ENCODE measurements around the gene DEPP1.

The DEPP1 gene

DNA sequence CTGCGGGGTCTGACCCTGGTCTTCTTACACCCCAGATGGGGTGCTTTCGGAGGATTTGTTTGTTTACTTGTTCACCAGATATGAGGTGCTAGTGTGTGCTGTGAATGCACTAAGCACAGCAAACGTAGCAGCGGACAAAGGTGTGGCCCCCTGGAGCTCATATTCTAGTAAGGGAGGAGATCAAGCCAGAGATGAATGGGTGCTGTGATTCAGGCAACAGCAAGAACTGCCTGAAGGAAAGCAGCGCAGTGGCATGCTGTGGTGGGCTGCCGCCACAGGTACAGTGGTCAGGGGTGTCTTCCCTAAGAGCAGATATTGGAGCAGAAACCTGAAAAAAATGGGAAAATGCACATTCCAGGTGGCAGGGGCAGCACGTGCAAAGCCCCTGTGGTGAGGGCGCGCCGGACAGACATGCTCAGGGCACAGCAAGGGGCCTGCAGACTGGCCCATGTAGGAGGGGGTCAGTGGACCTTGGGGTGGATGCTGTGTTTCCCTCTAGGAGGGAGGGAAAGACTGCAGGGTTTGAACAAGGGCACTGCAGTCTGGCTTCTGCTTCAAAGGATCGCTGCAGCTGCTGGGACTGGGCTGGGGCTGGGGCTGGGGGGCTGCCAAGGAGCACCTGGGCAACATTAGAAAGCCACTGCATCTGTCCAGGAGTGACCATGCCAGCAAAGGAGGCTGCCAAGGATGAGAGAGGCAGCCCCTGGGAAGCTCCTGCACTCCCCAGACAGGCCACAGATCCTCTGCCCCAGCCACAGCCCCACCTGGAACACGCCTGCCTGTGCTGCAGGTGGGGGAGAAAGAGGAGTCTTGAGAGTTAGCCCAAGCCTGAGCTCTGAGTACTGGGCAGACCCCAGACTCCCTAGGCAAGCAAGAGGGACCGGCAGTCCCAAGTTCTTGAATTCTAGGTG, 927 bp upstream of the DEPP1 start:
- DNase-seq (ENCODE audit: low read depth): no peak

DNA sequence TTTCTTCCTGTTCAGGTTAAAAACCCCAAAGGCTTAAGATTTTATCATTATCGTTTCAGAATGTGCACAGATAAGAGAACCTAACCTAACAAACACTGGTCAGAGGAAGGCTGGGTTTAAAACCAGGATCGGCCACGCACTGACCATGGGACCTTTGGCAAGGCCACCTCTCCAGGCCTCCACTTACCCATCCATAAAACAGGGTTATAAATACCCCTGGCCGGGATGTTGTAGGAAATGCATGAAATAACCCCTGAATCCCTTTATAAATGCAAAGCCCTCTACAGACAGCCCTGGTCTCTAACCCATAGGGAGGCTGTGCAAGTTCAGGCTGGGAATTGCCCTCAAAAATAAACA, 418 bp downstream of the DEPP1 start:
- no peak for DNase-seq (ENCODE audit: low read depth)

DNA sequence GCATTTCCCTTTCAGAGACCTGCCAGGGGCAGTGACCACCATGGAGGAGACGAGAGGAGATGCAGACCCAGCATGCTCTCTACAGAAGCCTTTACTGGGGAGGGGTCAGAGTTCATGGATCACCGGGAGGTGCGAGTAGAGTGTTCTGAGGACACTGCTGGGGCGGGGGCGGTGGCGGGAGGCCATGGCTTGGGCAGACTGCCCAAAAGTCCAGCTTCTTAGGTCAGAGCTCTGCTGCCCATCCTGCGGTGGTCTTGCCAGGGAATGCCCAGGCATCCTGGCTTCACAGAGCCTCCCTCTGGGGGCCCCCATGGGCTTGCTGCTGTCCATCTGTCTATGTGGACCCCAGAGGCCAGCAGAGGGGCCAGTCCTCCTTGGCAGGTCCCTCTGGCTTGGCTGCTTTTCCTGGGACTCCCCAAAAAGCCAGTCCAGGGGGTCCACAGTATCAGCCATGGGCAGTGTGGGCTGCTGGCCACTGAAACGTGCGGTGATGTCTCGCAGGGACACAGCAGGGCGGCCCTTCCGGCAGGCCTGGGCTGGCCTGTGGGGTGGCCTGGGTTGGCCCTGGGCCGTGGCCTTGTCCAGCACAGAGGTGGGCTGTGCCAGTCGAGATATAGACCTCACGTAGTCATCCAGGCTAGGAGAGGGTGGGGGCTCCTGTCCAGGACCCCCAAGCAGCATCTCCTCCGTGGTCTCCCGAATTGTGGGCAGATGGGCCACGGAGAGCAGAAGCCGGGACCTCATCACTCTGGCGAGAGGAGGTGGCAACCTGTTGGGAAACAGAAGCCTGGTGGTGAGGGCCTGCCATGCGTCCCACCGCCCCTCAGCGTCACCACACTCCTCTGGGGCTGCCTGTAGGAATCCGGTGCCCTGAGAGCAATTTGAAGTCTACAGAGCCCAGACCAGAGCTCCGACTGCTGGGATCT, 1.1 kb downstream of the DEPP1 start:
- DNase-seq (ENCODE audit: low read depth): no peak

DNA sequence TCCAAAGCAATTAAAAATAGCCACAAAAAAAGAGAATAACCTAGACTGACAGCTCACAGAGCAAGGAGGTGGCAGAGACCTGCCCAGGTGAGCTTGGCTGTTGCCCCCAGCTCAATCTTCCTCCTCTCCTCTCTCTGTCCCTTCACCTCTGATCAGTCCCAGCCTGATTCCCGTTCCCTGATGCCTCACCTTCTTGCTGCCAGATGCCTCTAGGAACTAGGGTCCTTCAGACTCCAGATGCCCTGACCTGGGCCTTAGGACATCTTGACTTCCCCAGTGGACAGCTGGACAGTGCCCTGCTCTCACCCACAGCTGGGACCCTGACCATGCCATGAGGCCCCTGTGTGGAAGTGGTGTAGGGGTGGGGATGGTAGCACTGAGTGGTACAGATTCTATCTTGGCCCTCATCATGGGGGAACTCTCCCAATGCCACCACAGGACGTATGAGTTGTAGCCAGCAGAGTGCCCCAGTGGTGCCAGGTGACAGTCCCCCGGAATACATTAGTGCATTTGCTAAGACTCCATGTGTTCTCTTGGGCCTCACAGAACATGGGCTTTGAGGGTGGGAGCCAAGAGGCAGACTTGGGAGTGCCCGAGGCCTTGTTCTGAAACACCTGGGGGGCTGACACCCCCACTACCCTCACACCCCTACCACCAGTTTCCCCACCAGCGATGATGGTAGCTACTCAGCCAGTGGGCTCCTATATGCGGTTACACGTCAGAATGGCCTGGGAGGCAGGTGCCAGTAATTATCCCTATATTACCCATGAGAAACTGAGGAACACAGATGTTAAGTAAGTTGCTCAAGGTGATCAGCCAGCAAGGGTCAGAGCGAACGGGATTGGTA, 2.0 kb downstream of the DEPP1 start:
- DNase-seq (ENCODE audit: low read depth): no peak

DNA sequence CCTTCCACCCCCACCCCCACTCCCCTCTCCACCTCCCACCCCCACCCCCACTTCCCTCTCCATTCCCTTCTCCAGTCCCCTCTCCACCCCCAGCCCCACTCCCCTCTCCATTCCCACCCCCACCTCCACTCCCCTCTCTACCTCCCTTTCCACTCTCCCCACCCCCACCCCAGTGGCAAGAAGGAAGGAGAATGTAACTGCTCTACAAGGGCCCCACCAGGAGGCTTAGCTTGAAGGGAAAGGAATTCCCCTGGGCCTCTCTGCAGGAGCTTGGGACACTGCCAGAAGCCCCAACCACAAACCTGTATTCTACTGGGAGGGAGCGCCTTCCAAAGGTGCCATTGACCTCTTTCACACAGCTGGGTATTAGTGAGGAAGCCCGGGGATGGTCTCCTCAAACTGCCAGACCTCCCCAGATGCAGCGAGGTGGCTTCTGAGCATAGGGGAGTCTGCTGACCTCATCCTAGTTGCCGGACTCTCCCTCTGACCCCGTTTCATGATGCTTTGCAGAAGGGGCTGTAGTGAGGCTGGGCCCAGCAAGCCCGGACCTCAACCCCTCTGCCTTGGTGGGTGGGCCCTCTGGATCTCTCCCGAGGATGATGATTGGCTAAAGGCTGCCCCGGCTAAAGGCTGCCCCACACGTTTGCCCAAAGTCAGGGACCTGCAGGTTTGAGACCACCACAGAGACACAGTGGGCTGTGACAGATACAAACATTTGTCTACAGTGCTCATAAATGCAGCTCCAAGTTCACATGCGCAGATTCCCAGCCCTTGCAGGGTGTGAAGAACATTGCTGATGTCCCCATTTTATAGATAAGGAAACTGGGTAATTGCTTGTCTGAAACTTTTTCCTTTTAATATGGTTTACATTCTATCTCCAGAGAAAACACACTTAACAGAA, 2.9 kb downstream of the DEPP1 start:
- no peak for DNase-seq (ENCODE audit: low read depth)

DNA sequence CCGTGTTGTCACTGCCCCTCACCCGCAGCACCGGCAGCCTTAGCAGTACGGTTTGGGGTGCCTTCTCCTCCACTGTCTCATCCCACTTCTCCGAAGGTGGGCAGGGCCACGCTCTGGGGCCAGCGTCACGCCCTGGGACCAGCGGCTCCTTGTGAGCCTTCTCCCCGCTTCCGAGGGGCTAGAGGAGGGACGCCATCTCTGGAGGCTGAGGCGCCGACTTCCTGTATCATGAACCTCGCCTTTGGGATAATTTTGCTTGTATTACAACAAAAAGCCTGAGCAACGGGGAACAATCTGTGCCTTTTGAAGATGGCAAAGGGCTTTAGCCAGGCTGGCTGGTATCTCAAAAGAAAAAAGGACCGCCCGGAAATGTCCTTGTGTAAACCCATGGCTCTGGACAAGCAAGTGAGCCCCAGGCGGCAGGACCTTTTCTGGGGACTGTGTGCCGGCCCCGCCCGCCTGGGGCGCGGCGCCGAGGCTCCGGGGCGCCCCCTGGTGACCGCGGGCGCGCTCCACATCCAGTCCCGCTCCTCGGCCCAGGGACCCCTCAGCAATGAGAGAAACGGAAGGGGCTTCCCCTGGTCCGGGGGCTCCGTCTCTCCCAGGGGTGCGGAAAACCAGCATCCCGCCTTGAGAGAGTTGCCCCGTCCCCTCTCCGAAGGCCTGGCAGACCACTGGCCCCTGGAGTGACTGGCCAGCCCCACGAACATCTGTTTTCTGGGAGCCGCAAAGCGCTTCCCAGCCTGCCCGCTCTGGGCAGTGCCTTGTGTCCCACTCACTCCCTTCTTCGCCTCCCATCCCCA, 3.8 kb downstream of the DEPP1 start:
- DNase-seq (ENCODE audit: low read depth): no peak

DNA sequence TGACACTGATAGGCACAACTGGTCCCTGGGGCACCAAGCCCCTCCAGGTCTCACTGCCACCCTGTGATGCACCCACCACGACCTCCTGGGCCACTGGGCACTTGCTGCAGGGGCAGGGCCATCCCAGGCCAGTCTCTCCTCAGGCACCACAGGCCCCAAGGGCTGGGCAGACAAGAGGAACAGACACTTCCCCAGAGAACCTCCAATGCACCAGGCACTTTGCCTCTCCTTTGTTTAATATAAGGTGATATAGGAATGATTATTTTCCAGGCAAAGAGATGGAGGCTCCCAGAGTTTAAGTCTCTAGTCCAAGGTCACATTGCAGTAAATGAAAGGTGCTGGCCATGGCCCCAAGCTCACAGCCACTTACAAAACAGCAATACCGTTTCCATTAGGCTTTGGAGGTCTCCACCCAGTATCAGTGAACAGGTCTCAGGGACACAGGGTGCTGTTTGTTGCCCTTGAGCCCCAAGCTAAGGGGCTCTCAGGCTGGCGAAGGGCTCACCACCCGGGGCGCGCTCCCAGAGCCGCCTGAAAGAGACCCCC, 4.5 kb downstream of the DEPP1 start:
- DNase-seq (ENCODE audit: low read depth): no peak

DNA sequence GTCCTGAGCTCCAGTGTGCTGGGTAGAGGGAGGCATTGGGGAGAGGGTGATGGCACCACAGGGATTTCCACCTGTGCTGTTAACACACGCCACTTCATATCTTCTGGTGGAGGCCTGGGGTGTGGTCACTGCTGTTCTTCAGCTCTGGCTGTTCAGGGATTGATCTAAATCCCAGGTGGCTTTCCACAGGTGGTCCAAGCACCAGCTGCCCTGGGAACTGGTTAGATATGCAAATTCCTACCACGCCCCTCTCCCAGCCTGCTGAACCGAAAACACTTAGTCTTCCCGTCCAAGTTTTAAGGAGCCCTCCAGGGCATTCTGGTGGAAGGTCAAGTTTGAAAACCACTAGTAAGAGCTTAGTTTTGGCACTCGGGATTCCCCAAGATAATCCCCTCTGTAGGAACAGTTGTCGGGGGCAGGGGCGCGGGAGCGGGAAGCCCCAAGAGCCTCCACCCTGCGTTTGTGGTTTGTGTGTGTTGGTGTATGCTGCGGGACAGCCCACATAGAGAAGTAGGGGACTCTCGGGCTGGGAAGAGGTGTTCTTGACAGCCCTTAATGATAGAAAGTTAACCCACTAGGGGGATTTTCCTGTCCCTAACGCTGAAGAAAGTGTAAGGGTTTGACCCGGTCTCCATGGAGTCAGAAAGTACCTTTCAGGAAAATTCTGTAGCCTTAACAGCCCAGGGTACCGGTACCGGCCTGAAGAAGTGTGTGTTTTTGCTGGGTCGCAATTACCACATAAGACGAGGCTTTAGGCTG, 5.1 kb downstream of the DEPP1 start:
- no peak for DNase-seq (ENCODE audit: low read depth)

DNA sequence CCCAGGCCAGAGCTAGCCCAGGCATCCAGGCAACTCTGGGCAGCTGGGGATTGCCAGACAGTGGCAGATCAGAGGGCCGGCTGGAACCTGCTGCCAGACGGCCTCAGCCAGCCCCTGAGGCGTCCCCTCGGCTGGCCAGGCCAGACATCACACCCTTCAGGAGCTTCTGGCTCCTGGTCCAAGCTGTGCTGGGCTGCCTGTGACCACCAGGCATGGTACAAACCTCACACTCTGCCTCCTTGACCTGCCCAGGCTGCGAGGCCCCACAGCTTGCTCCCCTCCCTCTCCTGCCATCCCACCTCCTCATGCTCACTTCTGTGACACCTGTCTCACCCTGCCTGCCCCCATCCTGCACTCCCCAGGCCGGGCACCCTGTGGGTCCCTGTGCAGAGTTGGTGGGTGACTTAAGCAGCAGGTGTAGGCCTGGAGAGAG, 5.7 kb downstream of the DEPP1 start:
- no peak for DNase-seq (ENCODE audit: low read depth)

DNA sequence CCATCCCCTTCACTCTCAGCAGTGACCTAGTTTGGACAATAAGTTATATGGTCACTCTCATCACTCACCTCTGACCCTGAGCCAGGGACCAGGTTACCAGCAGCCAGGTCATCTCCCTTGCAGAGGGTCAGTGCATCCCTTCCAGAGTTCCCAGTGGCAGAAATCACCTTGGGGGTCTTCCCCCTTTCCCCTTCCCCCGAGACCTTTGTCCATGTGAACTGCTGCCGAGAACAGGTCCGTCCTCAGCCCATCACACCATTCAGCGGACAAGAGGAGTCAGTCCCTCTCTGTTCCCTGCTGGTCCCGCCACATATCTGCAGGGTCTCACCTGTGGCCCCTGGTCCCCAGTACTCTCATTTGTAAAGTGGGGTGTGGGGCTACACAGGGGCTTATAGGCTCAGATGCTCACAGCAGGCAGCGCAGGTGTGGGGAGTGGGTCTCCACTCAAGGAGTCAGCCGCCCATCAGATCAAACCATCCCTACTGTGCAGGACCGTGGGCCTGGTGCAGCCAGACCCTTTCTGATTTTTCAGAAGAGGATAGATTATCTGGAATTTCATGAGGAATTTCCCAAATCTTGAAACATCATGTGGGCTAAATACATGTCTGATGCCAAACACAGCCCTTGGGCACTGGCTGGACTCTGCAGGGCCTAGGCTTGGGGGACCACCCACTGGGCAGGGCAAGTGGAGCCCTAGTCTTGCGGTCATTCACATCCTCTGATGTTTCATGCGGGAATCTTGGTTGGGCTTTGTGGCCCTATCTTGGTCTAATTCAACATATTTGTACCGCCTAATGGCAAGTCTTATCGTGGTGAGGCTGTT, 6.5 kb downstream of the DEPP1 start:
- DNase-seq (ENCODE audit: low read depth): no peak

DNA sequence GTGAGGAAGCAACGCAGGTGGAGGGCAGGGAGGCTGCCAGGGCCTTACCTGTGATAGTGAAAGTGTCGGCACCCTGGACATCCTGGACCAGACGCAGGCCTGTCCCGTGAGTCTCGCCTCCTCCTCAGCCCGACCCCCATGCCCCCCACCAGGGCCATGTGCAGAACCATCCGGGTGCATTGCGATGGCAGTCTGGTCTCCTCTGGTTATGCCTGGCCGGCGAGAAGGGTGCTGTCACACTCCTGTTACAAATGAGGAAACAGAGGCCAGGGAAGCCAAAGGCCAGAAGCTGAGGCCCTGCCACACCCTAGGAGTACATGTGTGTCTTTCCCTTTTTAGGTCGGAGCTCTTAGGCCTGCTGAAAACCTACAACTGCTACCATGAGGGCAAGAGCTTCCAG, 7.2 kb downstream of the DEPP1 start:
- DNase-seq (ENCODE audit: low read depth): no peak

DNA sequence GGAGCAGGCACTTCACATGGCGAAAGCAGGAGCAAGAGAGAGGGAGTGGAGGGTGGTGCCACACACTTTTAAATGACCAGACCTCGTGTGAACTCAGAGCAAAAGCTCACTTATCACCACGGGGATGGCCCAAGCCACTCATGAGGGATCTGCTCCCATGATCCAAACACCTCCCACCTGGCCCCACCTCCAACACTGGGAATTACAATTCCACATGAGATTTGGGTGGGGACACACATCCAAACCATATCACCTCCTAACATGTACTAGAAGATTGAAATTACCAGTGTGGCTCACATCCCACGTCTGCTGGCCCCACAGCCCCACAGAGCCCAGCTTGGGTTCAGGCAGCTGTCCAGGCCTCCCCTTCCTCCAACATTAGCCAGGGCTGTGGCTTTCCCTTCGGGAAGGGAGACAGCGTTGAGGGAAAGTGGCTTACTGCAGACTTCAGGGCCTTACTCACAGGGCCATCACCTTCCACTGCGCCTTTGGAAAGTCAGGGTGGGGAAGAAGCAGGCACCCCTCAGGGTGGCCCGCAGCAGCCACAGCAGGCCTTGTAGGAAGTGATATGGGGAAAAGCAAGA, 7.7 kb downstream of the DEPP1 start:
- no peak for DNase-seq (ENCODE audit: low read depth)

DNA sequence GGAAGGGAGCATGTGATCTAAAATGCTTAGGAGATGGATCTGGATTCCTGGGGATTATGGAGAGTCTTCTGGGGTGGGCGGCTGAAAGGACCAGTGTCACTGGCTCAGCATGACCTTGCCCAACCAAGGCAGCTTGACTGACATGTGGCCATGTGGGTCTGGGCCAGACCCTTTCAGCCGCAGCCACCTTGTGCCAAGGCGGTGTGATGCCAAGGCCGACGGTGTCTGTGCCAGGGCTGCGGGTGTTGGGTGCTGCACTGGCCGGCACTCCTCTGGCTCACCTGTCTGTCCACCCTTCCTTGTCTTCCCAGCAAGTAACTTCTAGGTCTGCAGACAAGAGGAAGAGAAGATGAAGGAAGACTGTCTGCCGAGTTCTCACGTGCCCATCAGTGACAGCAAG, 8.8 kb downstream of the DEPP1 start:
- no peak for DNase-seq (ENCODE audit: low read depth)

DNA sequence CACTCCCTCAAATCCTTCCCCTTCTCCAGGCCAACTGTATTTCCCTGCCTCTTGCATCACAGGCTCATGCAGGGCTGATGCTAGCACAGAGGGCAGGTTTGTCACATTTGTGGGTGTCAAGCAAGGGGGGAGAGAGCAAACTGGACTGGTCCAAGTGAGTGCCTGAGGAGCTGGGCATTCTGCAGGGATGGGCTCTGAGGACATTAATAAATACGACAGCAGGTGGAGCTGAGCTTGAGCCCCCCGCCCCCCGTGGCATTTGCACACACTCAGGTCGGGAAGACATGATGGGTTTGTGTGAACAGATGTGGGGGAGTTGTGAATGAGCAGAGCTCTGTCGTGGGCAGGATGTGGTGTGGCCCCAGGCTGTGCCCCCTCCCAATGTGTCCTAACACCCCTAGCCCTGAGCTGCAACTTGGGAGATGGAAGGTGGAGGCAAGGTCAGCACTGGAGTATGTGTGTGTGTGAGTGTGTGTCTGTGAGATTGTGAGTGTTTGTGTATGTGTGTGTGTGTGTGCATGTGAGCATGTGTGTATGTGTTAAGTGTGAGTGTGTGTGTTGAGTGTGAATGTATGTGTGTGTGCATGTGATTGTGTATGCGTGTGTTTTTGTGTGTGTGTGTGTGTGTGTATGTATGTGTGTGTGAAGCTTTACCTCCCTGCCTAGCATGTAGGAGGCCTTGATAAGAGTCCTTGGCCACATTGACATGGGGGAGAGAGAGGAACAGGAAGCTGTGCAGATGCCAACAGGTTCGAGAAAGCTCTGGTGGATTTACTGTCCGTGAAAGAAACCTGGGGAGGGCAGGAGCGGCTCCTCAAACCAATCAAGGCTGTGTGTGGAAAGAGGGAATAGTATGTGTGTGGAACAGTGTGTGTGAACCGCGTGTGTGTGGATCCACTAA, 9.9 kb downstream of the DEPP1 start:
- DNase-seq (ENCODE audit: low read depth): no peak

DNA sequence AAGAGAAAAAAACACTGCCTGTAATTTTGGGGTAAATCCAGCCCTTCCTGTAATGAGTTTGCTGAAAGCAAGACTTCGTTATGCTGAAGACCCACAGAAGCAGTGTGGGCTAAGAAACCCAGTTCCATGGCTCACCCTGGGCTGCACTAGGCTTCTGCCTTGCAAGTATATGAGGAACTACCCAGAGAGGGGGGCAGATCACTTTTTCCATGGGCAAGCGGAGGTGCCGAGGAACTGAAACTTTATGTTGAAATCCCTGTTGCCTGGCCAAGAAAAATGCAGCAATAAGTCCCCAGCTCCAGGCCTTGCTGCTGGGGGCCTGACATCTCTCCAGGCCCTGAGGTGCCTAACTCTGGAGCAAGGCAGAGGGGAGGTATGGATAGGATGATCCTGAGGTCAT, 10.5 kb downstream of the DEPP1 start:
- no peak for DNase-seq (ENCODE audit: low read depth)

DNA sequence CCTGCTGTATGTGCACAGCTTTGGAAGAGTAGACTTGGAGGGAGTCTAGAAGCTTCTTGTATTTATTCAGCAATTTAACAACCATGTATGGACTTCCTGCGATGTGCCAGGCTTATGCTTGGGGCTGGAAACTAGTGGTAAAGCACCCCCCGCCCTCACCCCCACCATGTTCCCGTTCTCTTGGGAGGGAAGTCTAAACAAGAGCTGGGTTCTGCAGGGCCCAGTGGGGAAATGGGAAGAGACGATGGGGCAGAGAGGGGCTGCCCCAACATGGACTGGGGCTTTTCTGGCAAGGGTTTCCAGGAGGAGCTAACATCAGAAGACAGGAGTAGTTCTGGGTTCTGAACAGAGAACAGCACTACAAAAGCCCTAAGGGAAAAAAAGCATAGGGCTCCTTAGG, 11.0 kb downstream of the DEPP1 start:
- DNase-seq (ENCODE audit: low read depth): no peak

All from fibroblast of the conjunctiva (primary cell).